H9 (cell line): ENCODE data around the gene CFAP57. TPM values are rescaled to one million over a fixed set of nuclear protein-coding genes. Genes with fewer than 3 reads are reported as not detected.
A peak's percentile ranks its signal among the peaks of the same experiment; 100 is the strongest.

Source experiments
- DNase-seq: peaks from one replicate; pipeline ENCODE4 v3.0.0-alpha.2; 2017
- H2AFZ ChIP-seq: one replicate; pipeline ENCODE4 v1.6.1; 2013; ENCODE audit warnings: mild to moderate bottlenecking, low read length, control low read depth, moderate library complexity
- H2AK5ac ChIP-seq: 2 replicates; pipeline ENCODE4 v1.6.1; 2013; ENCODE audit warnings: low read length, control low read depth, mixed read lengths; ENCODE audit not compliant: insufficient read length
- H2BK120ac ChIP-seq: one replicate; pipeline ENCODE4 v1.6.1; 2013; ENCODE audit warnings: low read depth, mild to moderate bottlenecking, low read length, control low read depth, inconsistent platforms; ENCODE audit not compliant: poor library complexity, severe bottlenecking
- H2BK12ac ChIP-seq: 2 replicates; pipeline ENCODE4 v1.6.1; 2013; ENCODE audit warnings: low read length, control low read depth, mixed read lengths, low read depth; ENCODE audit not compliant: insufficient read length
- H2BK15ac ChIP-seq: 2 replicates; pipeline ENCODE4 v1.6.1; 2013; ENCODE audit warnings: low read depth, low read length, control low read depth
- H2BK20ac ChIP-seq: one replicate; pipeline ENCODE4 v1.6.1; 2013; ENCODE audit warnings: low read depth, mild to moderate bottlenecking, low read length, control low read depth, inconsistent platforms; ENCODE audit not compliant: poor library complexity, severe bottlenecking
- H2BK5ac ChIP-seq: 2 replicates; pipeline ENCODE4 v1.6.1; 2013; ENCODE audit warnings: low read length, control low read depth, mixed read lengths; ENCODE audit not compliant: insufficient read length
- H3K14ac ChIP-seq: 2 replicates; pipeline ENCODE4 v1.6.1; 2013; ENCODE audit warnings: low read length, control low read depth; ENCODE audit not compliant: insufficient read depth
- H3K18ac ChIP-seq: 2 replicates; pipeline ENCODE4 v1.6.1; 2013; ENCODE audit warnings: low read depth, mild to moderate bottlenecking, mixed read lengths, low read length, control low read depth; ENCODE audit not compliant: insufficient read length
- H3K23ac ChIP-seq: 2 replicates; pipeline ENCODE4 v1.6.1; 2013; ENCODE audit warnings: low read length, control low read depth, mixed read lengths, low read depth; ENCODE audit not compliant: insufficient read length
- H3K23me2 ChIP-seq: 2 replicates; pipeline ENCODE4 v1.6.1; 2013; ENCODE audit warnings: low read depth, mild to moderate bottlenecking, mixed read lengths, low read length, control low read depth; ENCODE audit not compliant: insufficient read length, poor library complexity, severe bottlenecking
- H3K27ac ChIP-seq: 2 replicates; pipeline ENCODE4 v1.5.1; 2013; ENCODE audit warnings: low read length, control low read depth, mixed read lengths, low read depth; ENCODE audit not compliant: insufficient read length
- H3K27me3 ChIP-seq: 2 replicates; pipeline ENCODE4 v1.6.1; 2013; ENCODE audit warnings: low read length, control low read depth, inconsistent platforms; ENCODE audit not compliant: insufficient read depth
- H3K4ac ChIP-seq: 2 replicates; pipeline ENCODE4 v1.6.1; 2013; ENCODE audit warnings: low read depth, mild to moderate bottlenecking, control low read depth, inconsistent platforms, low read length, moderate library complexity
- H3K4me1 ChIP-seq: 2 replicates; pipeline ENCODE4 v1.6.1; 2013; ENCODE audit warnings: low read length, control low read depth, inconsistent platforms; ENCODE audit not compliant: insufficient read depth
- H3K4me2 ChIP-seq: 2 replicates; pipeline ENCODE4 v1.6.1; 2013; ENCODE audit warnings: low read length, control low read depth, mixed read lengths; ENCODE audit not compliant: insufficient read length, insufficient read depth
- H3K56ac ChIP-seq: 2 replicates; pipeline ENCODE4 v1.6.1; 2013; ENCODE audit warnings: low read depth, mild to moderate bottlenecking, mixed read lengths, low read length, control low read depth; ENCODE audit not compliant: insufficient read length
- H3K79me1 ChIP-seq: 2 replicates; pipeline ENCODE4 v1.6.1; 2013; ENCODE audit warnings: low read depth, mild to moderate bottlenecking, moderate library complexity, low read length, control low read depth, inconsistent platforms; ENCODE audit not compliant: insufficient read depth, poor library complexity, severe bottlenecking
- H3K79me2 ChIP-seq: 2 replicates; pipeline ENCODE4 v1.6.1; 2013; ENCODE audit warnings: low read length, control low read depth, inconsistent platforms; ENCODE audit not compliant: insufficient read depth
- H3K9ac ChIP-seq: 2 replicates; pipeline ENCODE4 v1.6.1; 2013; ENCODE audit warnings: low read length, control low read depth, mixed read lengths; ENCODE audit not compliant: insufficient read length; ENCODE audit errors: extremely low read depth
- H3K9me3 ChIP-seq: one replicate; pipeline ENCODE4 v1.6.1; 2013; ENCODE audit warnings: low read depth, low read length, inconsistent platforms; ENCODE audit not compliant: control insufficient read depth
- H3T11ph ChIP-seq: one replicate; pipeline ENCODE4 v1.6.1; 2013; ENCODE audit warnings: mild to moderate bottlenecking, low read length, control low read depth, inconsistent platforms
- H4K20me1 ChIP-seq: one replicate; pipeline ENCODE4 v1.6.1; 2013; ENCODE audit not compliant: control insufficient read depth, insufficient read length, insufficient read depth
- H4K5ac ChIP-seq: 2 replicates; pipeline ENCODE4 v1.6.1; 2013; ENCODE audit warnings: low read depth, mild to moderate bottlenecking, mixed read lengths, low read length, control low read depth; ENCODE audit not compliant: insufficient read length
- H4K8ac ChIP-seq: replicated peaks from 2 replicates; pipeline ENCODE4 v1.6.1; 2013; ENCODE audit warnings: low read length, control low read depth, mixed read lengths, low read depth; ENCODE audit not compliant: insufficient read length
- H4K91ac ChIP-seq: 2 replicates; pipeline ENCODE4 v1.6.1; 2013; ENCODE audit warnings: low read depth, mild to moderate bottlenecking, moderate library complexity, mixed read lengths, low read length, control low read depth; ENCODE audit not compliant: insufficient read length
- H3K27ac Mint-ChIP-seq, 3 experiments: 2 replicates in 2 of 3; 3 replicates in 1 of 3; pipeline ENCODE4 v1.8.0; 2020 to 2021; ENCODE audit warnings: mixed read lengths in 3 of 3, mild to moderate bottlenecking in 1 of 3, moderate library complexity in 1 of 3
- H3K27me3 Mint-ChIP-seq: 2 replicates; pipeline ENCODE4 v1.8.0; 2021; ENCODE audit warnings: low read depth, mild to moderate bottlenecking, moderate library complexity, mixed read lengths
- H3K36me3 Mint-ChIP-seq, 3 experiments: 2 replicates in 2 of 3; 3 replicates in 1 of 3; pipeline ENCODE4 v1.8.0; 2020 to 2021; ENCODE audit warnings: low read depth in 3 of 3, mixed read lengths in 3 of 3; ENCODE audit not compliant: insufficient read depth in 1 of 3
- H3K4me1 Mint-ChIP-seq, 2 experiments: 2 replicates each; pipeline ENCODE4 v1.8.0; 2020; ENCODE audit warnings: mixed read lengths in 2 of 2
- H3K4me3 Mint-ChIP-seq, 2 experiments: 2 replicates in 1 of 2; 3 replicates in 1 of 2; pipeline ENCODE4 v1.8.0; 2020 to 2021; ENCODE audit warnings: mild to moderate bottlenecking in 2 of 2, mixed read lengths in 2 of 2, moderate library complexity in 1 of 2
- H3K9me3 Mint-ChIP-seq, 2 experiments: 2 replicates in 1 of 2; 3 replicates in 1 of 2; pipeline ENCODE4 v1.8.0; 2020; ENCODE audit warnings: mild to moderate bottlenecking in 2 of 2, mixed read lengths in 2 of 2, moderate library complexity in 1 of 2
- CTCF ChIP-seq: fragments of 200-600 bp; sonication (generic); conservative IDR thresholded peaks from 3 replicates; pipeline ENCODE4 v1.8.0; 2021; ENCODE audit warnings: antibody characterized with exemption, mild to moderate bottlenecking
- WGBS: extraction: QIAGEN DNeasy Blood & Tissue Kit; methylation state at CpG from one replicate; pipeline ENCODE4 v1.1.7; 2013; ENCODE audit warnings: missing lambda C conversion rate, low lambda C conversion rate, mixed read lengths; ENCODE audit not compliant: insufficient read length; ENCODE audit errors: extremely low coverage; 5-methylcytosine and 5-hydroxymethylcytosine counted together
- total RNA-seq: library from RNA; stranded (reverse); gene quantifications from 2 replicates; pipeline ENCODE4 v1.2.1, GENCODE V29; 2021

CFAP57 gene
- total RNA-seq, 1 experiment from 2014 or later: 0.33 TPM

GRCh38 chr1:43272161-43272560 is 100.0 kb downstream of the CFAP57 start:
- no peak overlapping the region for H4K5ac ChIP-seq
- no peak overlapping the region for H3T11ph ChIP-seq
- Mint-ChIP-seq H3K9me3 (no peaks in the 10 kb centered on the region), H3K4me1 (peaks cover 22 to 26% of the 10 kb centered on the region in 2 experiments), H3K36me3 (peaks cover 4 to 25% (median 14%) of the 10 kb centered on the region in 3 experiments; a peak in 6 of 7 replicates), H3K27ac (no peak overlapping the region), H3K4me3 (peak overlapping the region in 1 of 2 experiments; percentile 17; a peak in 2 of 5 replicates), H3K27me3 (peaks cover 3% of the 10 kb centered on the region)
- H4K8ac ChIP-seq: no peak overlapping the region
- TF ChIP-seq CTCF: no peak
- H3K4me1 ChIP-seq: peaks cover 5% of the 10 kb centered on the region; the same call in 1 of the 2 replicates
- no peak overlapping the region for H2BK120ac ChIP-seq
- peaks cover 6% of the 10 kb centered on the region for H3K23me2 ChIP-seq
- no peak overlapping the region for H2BK5ac ChIP-seq
- H3K56ac ChIP-seq: no peak overlapping the region
- WGBS: no CpG with 5 or more reads among the region's 9 CpGs
- no peak overlapping the region for H2BK12ac ChIP-seq
- H3K9me3 ChIP-seq: no peaks in the 10 kb centered on the region
- no peak overlapping the region for H4K91ac ChIP-seq
- no peak for DNase-seq
- peaks cover 3% of the 10 kb centered on the region for H4K20me1 ChIP-seq
- H2BK20ac ChIP-seq: no peak overlapping the region
- no peaks in the 10 kb centered on the region for H3K79me1 ChIP-seq
- no peak overlapping the region for H2AFZ ChIP-seq
- H3K79me2 ChIP-seq: no peaks in the 10 kb centered on the region
- no peak overlapping the region for H3K14ac ChIP-seq
- H3K27ac ChIP-seq: no peak overlapping the region
- no peak overlapping the region for H3K18ac ChIP-seq
- no peak overlapping the region for H3K4me2 ChIP-seq
- no peak overlapping the region for H3K23ac ChIP-seq
- H2BK15ac ChIP-seq: no peak overlapping the region
- no peak overlapping the region for H3K9ac ChIP-seq
- no peaks in the 10 kb centered on the region for H3K27me3 ChIP-seq
- H2AK5ac ChIP-seq: no peak overlapping the region
- H3K4ac ChIP-seq: no peak overlapping the region
